ENCODE data around the gene PUM1.
"Not testable (repeated sequence)": the region's sequence is repeated elsewhere in the genome, so short reads cannot be mapped to it uniquely, and the experiment has no call there.

The PUM1 gene

DNA sequence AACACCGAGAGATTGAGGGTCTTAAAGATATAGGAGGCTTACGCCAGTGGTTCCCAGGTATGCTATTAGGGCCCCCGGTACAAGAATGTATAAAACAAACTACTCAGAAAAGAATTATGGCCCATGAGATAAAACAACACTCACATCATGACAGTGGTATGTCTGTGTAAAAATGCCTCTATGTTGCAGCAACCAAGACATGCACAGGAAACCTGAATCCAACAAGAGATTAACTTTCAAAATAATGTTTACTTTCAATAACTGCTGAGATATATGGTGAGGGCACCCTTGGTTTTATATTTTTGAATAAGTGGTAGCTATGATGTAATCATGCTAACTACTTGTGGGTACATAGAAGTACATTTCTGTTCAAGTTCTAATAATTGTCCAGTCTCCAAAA, 74.9 kb downstream of the PUM1 start:
- DNase-seq, result peak; percentile 64

DNA sequence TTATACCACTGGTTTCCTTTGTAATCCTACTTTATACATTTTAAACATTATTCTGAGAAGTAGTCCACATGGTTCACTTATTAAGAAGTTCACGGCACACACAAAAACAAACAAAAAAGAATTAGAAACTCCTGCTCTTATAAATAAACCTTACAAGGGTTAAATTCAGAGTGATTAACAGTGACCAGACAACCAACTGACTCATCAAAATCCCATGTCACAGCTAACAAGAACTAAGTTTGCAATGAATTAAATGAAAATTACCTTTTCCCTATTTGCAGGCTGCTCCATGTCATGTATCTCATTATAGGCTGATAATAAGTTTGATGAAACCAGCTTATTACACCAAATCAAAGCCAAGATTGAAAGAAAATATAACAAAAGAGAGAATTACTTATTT, 77.5 kb downstream of the PUM1 start:
- DNase-seq, result no peak

DNA sequence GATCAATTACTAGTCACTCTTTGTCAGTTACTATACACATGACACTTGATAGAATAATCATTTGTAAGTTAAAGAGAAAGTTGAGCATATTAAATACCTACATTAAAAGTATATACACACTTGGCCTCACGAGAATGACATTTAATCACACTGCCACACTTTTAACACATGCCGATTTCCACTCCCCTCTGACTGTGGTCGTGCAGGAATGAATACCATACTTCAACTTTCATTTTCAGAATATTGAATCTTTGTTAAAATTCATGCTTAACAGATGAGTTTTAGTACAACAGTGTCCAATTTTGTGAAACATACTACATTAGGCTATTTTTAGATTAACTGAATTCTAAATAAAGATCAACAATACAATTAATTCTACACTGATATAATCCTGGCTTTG, 78.8 kb downstream of the PUM1 start:
- peak; percentile 54 for DNase-seq

DNA sequence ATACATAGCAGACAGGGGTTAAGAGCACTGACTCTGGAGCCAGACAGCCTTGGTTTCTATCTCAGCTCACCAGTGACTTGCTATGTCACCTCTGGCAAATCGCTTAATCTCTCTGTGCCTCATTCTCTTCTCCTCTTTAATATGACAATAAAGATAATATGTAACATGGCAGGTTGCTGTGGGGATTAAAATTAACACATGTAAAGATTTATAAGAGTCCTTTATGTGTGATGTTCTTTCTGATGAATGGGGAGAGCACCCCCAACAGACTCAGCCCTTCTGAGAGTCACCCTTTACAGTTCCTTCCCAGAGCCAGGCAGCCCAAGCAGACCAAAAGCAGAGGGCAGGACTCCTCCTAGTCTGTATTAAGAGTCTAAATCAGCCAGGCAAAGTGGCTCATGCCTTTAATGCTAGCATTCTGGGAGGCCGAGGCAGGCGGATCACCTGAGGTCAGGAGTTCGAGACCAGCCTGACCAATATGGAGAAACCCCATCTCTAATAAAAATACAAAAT, 80.5 kb downstream of the PUM1 start:
- no peak for DNase-seq

GRCh38 chr1:30984165-30984889, 81.2 kb downstream of the PUM1 start:
- DNase-seq, result no peak

GRCh38 chr1:30982937-30983336, 82.6 kb downstream of the PUM1 start:
- DNase-seq, result no peak

DNA sequence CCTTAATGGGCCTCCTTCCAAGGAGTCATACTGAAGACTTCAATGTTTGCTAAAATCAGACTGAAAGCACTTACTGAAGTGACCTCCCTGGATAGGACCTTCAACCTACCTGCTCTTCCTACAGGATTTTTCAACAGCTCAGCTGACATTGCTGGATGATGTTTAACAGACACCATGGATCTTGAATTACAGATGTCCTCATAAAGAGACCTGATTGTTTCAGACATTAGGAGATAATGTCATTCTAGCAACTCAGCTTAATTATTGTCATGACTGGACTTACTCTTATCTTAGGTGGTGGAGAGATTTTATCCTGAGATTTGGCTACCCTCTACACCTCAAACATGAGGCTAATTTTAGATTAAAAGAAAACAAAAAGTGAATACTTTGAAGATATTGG, 83.1 kb downstream of the PUM1 start:
- DNase-seq, result no peak

GRCh38 chr1:30981172-30981571, 84.3 kb downstream of the PUM1 start:
- DNase-seq, result no peak

- no peak for DNase-seq
Measured at GRCh38 chr1:30977511-30977910, 88.0 kb downstream of the PUM1 start.

- DNase-seq, result peak; percentile 60
Measured at GRCh38 chr1:30977105-30977504, 88.4 kb downstream of the PUM1 start.

DNA sequence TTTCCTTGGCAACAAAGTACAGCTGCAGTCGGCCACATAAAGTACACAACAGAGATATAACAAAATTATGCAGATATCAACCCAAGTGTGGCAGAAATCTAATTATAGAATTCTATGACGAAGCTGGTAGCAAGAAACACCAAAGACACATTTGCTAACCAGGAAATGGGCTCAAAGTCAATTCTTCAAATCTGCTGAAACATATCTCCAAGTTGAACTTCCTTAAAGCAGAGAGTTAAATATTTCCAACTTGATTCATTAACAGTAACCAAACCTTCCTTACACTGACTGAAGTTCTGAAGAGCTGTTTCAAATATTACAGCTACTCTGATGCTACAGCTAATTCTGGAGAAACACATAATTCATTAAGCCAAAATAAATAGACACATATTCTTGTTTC, 89.4 kb downstream of the PUM1 start:
- DNase-seq, result peak; percentile 61

GRCh38 chr1:30975217-30975616, 90.3 kb downstream of the PUM1 start:
- no peak for DNase-seq

- DNase-seq, result no peak
Measured at GRCh38 chr1:30974536-30974935, 91.0 kb downstream of the PUM1 start.

GRCh38 chr1:30972349-30972748, 93.2 kb downstream of the PUM1 start:
- not testable (repeated sequence) for DNase-seq

- no peak for DNase-seq
Measured at GRCh38 chr1:30971496-30971895, 94.0 kb downstream of the PUM1 start.

DNA sequence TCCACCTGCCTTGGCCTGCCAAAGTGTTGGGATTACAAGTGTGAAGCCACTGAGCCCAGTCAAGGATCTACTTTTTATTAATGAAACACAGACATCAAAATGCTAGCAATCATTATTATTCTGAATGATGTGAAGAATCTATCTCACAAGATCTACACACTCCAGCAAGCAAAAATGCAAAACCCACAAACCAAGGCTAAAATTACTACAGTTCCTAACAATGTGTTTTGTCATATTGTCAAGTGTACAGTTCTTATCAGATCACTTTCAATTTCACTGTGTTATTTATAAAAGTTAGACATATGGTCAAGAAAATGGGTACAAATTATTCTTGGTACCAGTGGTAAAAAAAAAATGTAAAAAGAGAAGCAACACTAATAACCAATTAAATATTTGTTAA, 95.6 kb downstream of the PUM1 start:
- no peak for DNase-seq

- DNase-seq, result no peak
Measured at GRCh38 chr1:30968220-30968971, 97.1 kb downstream of the PUM1 start.

GRCh38 chr1:30966690-30967369, 98.7 kb downstream of the PUM1 start:
- peak; percentile 69 for DNase-seq

GRCh38 chr1:30965924-30966599, 99.5 kb downstream of the PUM1 start:
- DNase-seq, result no peak

GRCh38 chr1:30964706-30965105, 100.8 kb downstream of the PUM1 start:
- no peak for DNase-seq

GRCh38 chr1:30962609-30963508, 102.7 kb downstream of the PUM1 start:
- DNase-seq, result no peak

All from fibroblast of skin of scalp (primary cell).